GOT3 (cell line): ENCODE results near the gene CNST.
"Not testable (repeated sequence)": the region's sequence is repeated elsewhere in the genome, so short reads cannot be mapped to it uniquely, and the experiment has no call there.

Experiments
- DNase-seq: peaks from one replicate; lab custom pipeline; 2025; ENCODE audit warnings: mixed read lengths; lab: John Stamatoyannopoulos, UW

The CNST gene

DNA sequence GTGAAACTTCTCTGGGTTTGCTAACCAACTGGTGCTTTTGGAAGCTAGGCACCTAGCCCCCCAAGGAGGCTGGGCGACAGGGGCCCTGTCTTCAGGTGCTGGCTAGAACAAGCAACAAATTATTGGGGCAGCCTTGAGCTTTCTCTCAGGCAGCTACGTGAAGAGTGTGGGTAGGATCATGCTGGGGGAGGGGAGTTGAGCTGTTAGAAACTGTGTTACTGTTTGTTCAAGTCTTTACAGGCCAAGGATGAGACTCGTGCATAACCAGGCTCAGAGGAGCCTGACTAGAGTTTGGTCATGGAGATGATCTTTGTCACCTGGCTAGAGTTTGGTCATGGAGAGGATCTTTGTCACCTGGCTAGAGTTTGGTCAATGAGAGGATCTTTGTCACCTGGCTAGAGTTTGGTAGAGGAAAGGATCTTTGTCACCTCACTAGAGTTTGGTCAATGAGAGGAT, 145.3 kb downstream of the CNST start:
- no peak for DNase-seq

DNA sequence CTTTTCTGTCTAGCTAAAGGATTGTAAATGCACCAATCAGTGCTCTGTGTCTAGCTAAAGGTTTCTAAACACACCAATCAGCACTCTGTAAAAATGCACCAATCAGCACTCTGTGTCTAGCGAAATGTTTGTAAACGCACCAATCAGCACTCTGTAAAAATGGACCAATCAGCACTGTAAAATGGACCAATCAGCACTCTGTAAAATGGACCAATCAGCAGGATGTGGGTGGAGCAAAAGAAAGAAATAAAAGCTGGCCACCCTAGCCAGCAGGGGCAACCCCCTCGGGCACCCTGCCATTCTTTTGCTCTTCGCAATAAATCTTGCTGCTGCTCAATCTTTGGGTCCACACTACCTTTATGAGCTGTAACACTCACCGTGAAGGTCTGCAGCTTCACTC, 146.2 kb downstream of the CNST start:
- not testable (repeated sequence) for DNase-seq
